Iris pigment epithelial cell (primary cell): ENCODE measurements around the gene CPB2.
A peak's percentile ranks its signal among the peaks of the same experiment; 100 is the strongest.

Experiments used
- DNase-seq: peaks from one replicate; pipeline ENCODE4 v3.0.0-alpha.2; 2011; ENCODE audit warnings: low read depth

CPB2 gene

DNA sequence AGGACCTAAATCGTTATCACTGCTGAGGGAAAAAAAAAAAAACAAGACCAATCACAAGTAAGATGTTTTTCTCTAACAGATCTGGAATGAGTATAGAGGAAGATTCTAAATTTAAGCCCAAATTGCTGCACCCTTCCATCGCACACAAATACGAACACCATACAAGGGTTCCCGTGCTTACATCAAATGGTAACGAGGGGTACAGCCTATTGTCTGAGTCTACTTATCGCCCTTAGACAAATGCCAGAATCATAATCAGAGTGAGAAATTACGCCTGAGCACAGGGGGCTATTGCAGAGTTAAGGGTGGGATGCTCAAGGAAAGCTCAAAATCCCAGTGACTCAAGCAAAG, 52.9 kb downstream of the CPB2 start:
- DNase-seq: no peak

GRCh38 chr13:46050771-46051170, 54.1 kb downstream of the CPB2 start:
- no peak for DNase-seq

- DNase-seq: no peak
These were observed 59.4 kb downstream of the CPB2 start for GRCh38 chr13:46045424-46045823.

DNA sequence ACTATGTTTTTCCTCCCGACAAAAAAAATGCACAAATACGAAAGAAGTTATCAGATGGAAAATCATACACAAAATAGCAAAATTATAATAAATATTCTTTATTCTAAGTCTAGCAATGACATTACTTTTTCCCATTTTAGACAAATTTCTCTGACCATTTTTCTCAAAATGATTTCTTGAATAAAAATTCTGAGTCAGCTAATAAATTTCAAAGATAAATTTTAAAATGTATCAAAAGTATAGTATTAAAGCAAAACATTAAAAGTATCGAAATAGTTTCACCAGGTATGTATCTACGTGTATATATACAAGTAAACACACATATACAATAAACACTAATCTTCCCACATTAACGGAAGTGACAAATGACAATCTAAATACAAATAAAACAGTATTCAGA, 61.2 kb downstream of the CPB2 start:
- DNase-seq: no peak

DNA sequence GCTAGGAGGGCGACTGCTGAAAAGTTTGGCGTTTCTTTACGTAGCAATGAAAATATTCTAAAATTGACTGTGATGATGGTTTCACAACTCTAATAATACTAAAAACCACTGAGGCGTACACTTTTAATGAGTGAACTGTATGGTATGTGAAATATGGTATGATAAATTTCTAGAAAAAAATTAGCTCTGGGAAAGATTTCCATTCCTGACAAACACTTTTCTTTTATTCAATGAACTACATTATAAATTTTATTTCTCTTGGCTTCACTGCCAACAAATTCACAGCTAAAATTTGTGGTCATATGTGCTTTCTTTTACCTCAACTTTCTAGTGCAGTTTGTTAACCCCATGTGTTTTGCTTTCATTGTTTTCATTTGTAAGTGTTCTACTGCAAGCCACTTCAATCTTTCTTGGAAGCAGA, 63.4 kb downstream of the CPB2 start:
- DNase-seq: peak; percentile 69

- no peak for DNase-seq
These were observed 64.1 kb downstream of the CPB2 start for GRCh38 chr13:46040763-46041162.

DNA sequence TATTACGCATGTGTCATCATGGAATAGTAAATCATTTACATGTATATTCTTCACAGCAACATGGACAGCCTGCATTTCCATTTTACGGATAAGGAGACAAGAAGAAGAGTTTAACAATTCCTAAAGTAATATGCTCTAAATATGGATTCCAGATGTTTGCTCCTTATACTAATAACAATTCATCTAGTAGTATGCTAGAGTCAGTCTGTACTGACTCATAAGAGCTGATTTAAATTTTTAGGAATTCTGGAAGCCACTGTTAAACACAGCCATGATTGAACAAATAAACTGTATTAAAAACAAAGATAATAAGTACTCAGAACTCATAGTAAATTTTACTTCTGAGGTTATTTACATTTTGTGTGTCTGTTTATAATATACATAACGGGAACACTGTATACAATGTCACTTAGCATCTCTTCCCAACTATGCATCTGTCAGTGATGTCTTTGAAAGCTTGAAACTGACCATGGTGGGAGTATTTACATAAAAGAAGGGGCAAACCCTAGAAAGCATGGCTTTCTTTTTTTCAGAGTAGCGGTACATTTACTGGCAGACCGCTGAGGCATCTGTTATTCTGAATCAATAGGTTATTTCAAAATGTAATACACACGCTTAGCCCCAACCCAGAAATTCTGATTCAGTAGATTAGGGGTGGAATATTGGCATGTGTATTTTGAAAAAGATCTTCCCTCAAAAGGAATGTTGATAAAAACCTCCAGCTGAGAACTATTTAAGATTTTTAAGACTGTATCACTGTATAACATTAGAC, 65.2 kb downstream of the CPB2 start:
- DNase-seq: no peak

- no peak for DNase-seq
These were observed 66.5 kb downstream of the CPB2 start for GRCh38 chr13:46038296-46038695.

- DNase-seq: no peak
These were observed 69.8 kb downstream of the CPB2 start for GRCh38 chr13:46035066-46035465.

DNA sequence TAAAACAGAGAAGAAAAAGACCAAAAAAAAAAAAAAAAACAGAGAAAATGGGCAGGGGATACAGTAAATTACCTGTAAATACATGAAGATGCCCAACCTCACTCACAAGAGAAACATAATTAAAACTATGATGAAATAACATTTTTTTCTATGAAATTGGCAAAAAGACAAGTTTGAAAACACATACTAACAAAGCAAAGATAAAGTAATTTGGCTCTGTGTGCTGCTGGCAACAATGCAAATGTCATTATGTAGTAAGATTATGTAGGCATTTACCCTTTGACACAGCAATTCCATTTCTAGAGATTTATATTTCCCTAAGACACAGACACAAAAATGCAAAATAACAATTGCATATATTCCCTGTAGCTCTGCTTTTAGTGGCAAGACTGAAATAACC, 72.5 kb downstream of the CPB2 start:
- DNase-seq: no peak

GRCh38 chr13:46031581-46032263, 73.1 kb downstream of the CPB2 start:
- peak; percentile 37 for DNase-seq

GRCh38 chr13:46025157-46025556, 79.7 kb downstream of the CPB2 start:
- no peak for DNase-seq

- no peak for DNase-seq
These were observed 82.4 kb downstream of the CPB2 start for GRCh38 chr13:46022481-46022880.

- DNase-seq: no peak
These were observed 88.6 kb downstream of the CPB2 start for GRCh38 chr13:46016216-46016615.

DNA sequence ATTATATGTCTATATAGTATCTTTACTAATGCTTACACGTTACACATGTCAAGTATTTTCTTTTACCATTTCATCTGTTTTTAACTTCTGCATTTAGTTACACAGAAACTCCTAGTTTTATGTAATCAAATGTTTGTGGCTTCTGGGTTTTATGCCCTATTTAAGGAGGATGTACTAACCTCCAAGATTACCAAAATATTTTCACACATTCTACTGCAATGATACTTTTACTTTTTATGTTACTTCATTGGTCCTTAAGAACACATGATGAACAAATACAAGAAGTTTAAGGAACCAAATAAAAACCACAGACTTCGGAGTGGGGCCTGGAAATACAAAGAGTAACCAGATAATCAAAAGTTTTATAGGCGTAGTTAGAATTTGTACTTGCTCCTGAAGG, 89.5 kb downstream of the CPB2 start:
- no peak for DNase-seq

DNA sequence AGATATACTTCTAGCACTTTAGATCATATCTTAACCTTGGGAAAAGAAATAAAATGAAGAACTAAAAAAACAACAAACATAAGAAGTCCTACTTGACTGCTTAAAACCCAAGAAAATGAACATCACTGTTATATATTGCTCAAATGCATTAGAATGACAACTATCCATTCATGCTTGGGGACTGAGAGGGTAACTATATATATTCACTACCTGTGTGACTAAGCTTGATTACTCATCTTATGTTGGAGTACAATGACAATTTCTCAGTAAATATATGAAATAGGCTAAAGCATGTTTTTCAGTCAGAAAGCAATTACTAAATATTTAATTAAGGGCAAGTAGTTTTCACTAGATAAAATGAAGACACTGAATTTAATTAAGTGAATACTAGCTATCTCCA, 92.4 kb downstream of the CPB2 start:
- no peak for DNase-seq

DNA sequence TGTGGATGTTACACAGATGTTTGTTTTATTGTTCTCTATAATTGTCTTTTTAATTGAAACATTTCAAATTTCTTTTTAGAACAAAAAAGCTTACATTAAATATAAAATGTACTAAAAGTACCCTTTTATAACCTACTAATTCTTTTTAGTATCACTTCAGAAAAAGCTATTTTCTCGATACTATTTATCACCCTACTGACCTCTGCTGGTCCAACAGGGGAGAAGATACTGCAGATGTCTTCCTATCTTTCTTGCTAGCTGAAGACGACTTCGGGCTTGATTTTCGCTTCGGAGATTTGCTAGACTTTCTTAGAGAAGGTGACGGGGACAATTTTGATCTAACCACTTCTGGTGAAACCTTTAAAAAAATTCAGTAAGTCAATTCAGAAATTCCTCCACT, 94.7 kb downstream of the CPB2 start:
- peak; percentile 8 for DNase-seq

DNA sequence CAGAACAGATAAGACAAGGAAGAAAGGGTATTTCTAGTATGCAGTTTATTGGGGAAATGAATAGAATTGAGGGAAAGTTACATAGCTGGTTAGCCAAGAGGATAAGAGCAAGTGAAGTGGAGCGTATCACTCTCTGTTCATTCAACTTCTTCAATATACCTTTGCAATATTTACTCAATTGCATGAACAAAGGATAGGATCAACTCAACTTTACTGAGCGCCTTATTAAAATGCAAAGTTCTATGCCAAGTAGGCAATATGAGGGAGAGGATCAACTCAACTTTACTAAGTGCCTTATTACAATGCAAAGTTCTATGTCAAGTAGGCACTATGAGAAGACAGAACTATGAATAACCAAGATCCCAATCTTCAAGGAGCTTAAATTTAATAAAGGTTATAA, 96.2 kb downstream of the CPB2 start:
- no peak for DNase-seq

GRCh38 chr13:46006688-46007452, 98.0 kb downstream of the CPB2 start:
- DNase-seq: peak; percentile 29

GRCh38 chr13:46004491-46004890, 100.3 kb downstream of the CPB2 start:
- no peak for DNase-seq
